ENCODE measurements around the gene CCL22.

The CCL22 gene

GRCh38 chr16:57401943-57402640 is 43.5 kb downstream of the CCL22 start:
- H3K4me3 ChIP-seq (replicated peaks in 1 of 2; ENCODE audit: low read depth in 2 of 2, low read length in 2 of 2) = no peak overlapping the region
- DNase-seq (ENCODE audit: low read depth in 2 of 2) = no peak
- no peak for TF ChIP-seq CTCF (IDR thresholded peaks at IDR 0.05; ENCODE audit: low read depth, low read length)

- no peak for DNase-seq (ENCODE audit: low read depth in 2 of 2)
- TF ChIP-seq CTCF (IDR thresholded peaks at IDR 0.05; ENCODE audit: low read depth, low read length) = no peak
- no peak within 1 kb of the TSS for H3K4me3 ChIP-seq (replicated peaks in 1 of 2; ENCODE audit: low read depth in 2 of 2, low read length in 2 of 2)
Measured at GRCh38 chr16:57403965-57404817, 45.6 kb downstream of the CCL22 start, which contains the start of gene CCL17. Gene CCL17 (plus strand): TSS chr16:57404767. CDS start chr16:57413933, 9,166 bp downstream.

DNA sequence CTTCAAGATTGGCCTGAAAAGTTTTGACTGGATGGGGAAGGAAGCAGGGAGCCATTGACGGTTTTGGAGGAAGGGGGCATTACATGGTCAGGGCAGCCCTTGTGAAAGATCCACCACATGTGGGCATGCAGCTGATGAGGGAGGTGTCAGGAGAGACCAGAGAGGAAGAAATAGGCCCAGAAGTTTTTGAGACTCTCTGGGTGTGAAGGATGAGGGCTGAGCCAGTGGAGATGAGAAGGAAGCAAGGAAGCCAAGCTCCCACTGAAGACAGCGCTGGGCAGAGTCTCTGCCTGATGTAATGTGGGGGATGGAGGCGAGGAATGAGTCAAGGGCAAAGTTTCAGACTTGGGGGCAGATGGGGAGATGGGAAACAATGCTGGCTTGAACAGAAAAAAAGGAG is 46.5 kb downstream of the CCL22 start:
- DNase-seq (ENCODE audit: low read depth in 2 of 2) = no peak
- H3K4me3 ChIP-seq (replicated peaks in 1 of 2; ENCODE audit: low read depth in 2 of 2, low read length in 2 of 2) = no peak overlapping the region
- TF ChIP-seq CTCF (IDR thresholded peaks at IDR 0.05; ENCODE audit: low read depth, low read length) = no peak

DNA sequence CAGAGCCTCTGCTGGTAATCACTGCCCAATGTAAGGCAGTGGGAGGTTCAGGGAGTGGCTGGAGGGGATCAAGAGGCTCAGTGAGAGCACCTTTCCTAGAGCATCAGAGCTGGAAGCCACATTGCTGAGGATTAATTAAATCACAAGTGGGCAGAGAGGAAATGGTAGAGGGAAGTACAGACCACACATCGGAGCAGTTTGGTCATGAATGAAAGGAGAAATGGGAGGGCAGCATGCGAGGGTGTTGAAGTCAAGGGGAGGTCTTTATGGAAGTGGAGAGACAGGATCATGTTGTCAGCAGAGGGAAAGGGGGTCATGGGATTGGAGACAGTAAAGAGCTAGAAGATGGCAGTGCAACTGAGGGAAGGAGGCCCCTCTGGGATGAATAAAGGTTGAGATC is 48.3 kb downstream of the CCL22 start:
- TF ChIP-seq CTCF (IDR thresholded peaks at IDR 0.05; ENCODE audit: low read depth, low read length) = no peak
- no peak for DNase-seq (ENCODE audit: low read depth in 2 of 2)
- no peak overlapping the region for H3K4me3 ChIP-seq (replicated peaks in 1 of 2; ENCODE audit: low read depth in 2 of 2, low read length in 2 of 2)

- no peak for DNase-seq (ENCODE audit: low read depth in 2 of 2)
- H3K4me3 ChIP-seq (replicated peaks in 1 of 2; ENCODE audit: low read depth in 2 of 2, low read length in 2 of 2) = no peak overlapping the region
- TF ChIP-seq CTCF (IDR thresholded peaks at IDR 0.05; ENCODE audit: low read depth, low read length) = no peak
Measured at GRCh38 chr16:57407521-57408353, 49.2 kb downstream of the CCL22 start.

DNA sequence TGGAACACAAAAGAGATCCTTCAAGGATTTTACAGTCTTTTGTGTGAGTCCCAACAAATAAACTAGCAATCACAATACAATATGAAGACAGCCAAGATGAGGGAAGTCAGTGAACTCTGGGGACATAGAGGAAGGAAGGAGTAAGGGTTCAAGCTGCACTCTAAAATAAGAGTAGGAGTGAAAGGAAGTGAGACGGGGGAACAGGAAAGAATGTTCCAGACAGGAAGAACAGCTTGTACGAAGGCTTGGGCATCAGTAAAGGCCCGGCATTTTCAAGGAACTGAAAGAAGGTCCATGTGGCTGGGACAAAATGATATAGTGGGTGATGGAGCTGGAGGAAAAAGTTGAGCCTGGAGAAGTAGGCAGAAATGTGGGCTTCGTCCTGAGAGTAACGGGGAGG is 50.5 kb downstream of the CCL22 start:
- TF ChIP-seq CTCF (IDR thresholded peaks at IDR 0.05; ENCODE audit: low read depth, low read length) = no peak
- DNase-seq (ENCODE audit: low read depth in 2 of 2) = no peak
- H3K4me3 ChIP-seq (replicated peaks in 1 of 2; ENCODE audit: low read depth in 2 of 2, low read length in 2 of 2) = no peak overlapping the region
